Stimulated activated CD4-positive, alpha-beta T cell treated with anti-CD3 and anti-CD28 coated beads, Interleukin-2, amount 100 ng/mL, for 48 hours (primary cell): Measurements from ENCODE around the gene LCN12.

Experiments
- DNase-seq, 2 donors: peaks; one replicate each; pipeline ENCODE4 v3.0.0-alpha.2; 2020

LCN12 gene

DNA sequence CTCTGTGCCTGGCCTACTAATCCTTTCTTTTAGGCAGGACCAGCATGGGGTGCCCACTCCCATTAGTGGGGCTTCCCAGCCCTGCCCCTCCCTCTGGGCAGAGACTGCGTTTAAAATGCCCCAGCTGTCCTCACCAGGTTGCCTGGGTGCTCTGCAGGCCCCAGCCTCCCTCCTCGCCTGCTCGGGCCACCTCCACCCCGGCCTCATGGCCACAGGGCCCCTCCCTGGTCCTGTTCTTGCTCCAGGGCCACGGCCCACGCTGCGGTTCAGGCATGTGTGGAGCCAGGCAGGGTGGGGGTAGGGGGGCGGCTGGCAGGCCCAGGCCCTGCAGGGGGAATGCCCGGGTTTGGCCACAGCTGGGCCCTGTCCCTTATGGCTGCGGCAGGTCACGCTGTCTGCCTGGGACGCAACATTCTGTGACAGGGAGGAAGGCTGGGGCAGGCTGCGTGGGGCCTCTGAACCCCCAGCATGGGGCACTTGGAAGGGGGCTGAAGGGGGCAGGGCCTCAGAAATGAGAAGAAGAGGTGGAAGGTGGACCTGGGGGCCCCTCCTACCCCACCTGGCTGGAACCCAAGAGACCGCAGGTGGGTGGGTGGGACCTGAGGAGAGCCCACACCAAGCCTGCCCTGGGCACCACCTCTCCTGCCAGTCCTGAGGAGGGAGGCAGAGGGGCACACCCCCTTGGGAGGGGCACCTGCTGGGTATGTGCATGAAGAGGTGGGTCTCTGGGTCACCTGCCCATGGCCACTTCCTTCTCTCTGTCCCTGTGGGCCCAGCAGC is at the start of gene LCN12:
LCN12 (plus strand) TSS at position 733 of the 780 bp plus-strand sequence. CDS start 55 bp downstream, outside the sequence.
- no peak for DNase-seq

DNA sequence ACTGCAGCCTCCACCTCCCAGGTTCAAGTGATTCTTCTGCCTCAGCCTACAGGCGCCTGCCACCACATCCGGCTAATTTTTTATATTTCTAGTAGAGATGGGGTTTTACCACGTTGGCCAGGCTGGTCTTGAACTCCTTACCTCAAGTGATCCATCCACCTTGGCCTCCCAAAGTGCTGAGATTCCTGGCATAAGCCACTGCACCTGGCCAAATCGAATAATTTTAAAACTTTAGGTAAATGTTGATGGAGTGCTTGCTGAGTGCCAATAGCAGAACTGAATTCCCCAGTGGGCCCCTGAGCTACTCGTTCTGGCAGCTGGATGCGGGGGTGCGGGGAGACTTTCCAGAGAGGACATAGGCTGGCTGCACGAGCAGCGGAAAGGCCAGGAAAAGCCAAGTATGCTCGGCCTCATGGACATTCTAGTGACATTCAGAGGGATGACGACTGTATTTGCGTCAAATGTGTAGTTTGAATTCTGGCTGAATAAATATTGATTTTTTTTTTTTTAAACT is 49.0 kb upstream of the LCN12 start:
- DNase-seq = no peak

GRCh38 chr9:136906266-136906665 is 45.8 kb upstream of the LCN12 start:
- DNase-seq = no peak

DNA sequence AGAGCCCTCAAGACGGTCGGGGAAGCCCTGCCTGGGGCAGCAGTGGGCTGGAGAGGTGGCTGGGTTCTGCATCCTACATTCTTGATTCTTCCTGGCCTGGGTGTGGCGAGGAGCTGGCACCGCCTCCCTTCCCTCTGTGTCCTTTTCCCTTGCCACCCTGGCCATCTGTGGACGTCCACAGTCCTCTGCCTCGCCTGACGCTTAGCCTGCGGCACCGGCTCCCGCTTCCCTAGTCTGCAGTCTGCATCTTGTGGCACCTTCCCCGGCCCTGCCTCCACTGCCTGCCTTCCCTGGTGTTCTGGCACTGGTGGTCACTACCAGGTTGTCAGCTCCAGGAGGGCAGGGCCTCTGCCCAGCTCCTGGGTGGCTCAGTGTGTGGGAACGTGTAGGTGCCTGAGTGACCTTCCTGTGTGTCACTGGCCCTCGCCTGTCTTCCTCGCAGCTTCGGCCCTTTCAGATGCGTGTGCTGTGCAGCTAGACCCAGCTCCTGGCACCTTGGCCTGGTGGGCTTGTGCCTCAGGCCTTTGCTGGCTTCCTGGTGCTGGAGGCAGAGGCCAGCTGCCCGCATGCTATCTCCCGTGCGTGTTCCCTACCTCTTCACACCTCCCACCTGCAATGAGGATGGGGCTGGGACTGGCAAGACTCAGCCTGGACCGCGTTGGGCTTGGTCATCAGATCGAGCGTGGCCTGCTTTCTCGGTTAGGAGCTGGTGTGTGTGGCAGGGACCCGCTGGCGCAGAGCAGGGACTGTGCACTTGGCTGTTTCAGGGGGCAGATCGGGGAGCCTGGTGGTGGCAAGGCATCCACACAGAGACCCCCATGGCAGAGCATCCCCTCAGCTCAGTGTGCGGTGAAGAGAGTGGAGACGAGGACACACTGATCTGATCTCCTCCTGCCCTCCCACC is 44.8 kb upstream of the LCN12 start:
- no peak for DNase-seq

- DNase-seq = no peak
These were observed 41.7 kb upstream of the LCN12 start for GRCh38 chr9:136910197-136910900.

DNA sequence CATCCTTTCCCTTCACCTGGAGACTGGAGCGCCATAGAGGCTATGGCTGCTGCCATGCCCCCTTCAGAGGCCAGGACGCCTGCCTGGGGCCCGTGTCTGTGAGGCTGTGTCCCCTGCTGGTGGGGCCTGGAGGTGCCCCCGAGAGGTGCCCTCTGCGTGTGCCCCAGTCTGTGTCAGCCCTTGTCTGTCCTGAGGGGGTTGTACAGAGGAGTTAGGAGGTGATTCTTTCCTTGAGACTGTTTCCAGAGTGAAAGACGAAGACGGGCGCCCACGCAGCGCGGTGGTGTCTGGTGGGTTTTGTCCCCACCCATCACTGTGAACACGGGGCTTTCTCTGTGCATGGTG is 41.2 kb upstream of the LCN12 start:
- no peak for DNase-seq

DNA sequence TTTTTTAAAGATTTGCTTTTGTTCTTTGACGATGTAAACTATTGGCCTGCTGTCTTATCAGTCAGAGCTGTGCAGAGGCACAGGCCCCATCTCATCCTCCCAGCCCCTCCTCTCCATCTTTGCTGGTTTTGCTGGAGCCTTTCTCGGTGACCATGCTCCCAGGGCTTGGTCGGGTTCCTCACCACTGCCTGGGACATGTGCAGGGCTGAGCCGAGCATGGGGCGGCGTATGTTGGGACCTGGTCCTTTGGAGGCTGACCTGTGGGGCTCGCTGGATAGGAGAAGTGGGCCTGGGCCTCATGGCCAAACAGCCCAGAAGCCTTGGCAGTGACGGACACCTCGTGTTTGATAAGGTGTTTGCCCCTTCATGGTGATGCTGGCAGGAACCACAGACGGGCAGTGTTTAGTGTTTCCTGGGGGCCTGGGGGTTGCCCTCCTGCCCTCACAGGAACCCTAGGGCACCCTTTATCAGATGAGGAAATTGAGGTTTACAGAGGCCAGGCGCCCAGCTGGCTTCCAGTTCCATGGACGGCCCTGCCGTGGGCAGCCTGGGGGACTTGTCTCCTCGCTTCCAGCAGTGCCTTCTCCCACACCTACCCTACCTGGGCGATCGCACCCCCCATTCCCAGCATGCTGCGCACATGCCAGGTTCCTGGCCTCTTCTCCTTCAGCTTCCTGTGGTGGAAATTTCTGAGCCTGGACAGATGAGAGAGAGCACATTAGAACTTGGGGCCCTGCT is 38.2 kb upstream of the LCN12 start:
- no peak for DNase-seq

- DNase-seq = no peak
These were observed 36.3 kb upstream of the LCN12 start for GRCh38 chr9:136915632-136916329.

DNA sequence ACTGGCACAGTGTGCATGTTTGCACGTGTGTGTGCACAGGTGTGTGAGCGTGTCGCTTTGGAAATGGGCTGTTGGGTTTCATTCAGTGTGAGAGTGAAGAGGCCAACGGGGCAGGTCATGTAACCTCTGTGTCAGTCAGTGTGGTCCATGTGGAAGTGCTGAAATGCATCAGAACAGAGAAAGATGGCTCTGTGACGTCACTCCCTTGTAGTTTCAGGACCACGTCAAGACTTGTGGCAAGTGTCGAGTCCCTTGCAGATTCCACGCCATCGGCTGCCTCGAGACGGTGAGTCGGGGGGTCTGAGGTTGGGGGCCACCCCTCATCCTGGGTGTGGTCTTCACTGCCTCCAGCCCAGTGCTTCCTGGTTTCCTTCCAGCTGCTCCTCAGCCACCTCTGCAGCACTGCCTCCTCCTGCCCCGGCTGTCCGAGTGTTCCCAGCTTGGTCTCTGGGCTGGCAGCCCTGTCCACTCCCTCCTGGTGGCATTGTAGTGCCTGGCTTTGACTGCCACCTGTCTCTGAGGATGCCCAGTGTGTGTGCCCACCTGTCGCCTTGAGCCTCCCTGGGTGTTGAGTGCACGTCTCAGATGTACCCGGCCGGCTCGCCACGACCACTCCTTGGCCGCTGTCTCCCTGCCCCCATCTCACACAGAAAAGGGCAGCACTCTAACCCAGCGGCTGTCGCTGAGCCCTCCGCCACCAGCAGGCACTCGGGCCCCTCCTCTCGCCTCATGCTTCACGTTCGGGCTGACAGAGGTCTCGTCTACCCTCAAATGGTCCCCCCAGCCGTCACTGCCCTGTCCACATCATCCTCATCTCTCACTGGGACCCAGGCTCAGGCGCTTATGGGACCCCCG is 35.5 kb upstream of the LCN12 start:
- no peak for DNase-seq

- no peak for DNase-seq
These were observed 34.2 kb upstream of the LCN12 start for GRCh38 chr9:136917902-136918301.

DNA sequence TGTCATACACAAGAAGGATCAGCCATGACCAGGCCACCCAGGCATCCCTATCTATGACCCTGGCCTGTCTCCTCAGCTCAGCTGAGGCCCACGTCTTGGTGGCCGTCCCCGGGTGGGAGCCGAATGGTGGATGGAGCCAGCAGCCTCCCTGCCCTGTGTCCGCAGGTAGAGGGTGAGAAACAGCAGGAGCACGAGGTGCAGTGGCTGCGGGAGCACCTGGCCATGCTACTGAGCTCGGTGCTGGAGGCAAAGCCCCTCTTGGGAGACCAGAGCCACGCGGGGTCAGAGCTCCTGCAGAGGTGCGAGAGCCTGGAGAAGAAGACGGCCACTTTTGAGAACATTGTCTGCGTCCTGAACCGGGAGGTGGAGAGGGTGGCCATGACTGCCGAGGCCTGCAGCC is 32.0 kb upstream of the LCN12 start:
- DNase-seq = no peak

DNA sequence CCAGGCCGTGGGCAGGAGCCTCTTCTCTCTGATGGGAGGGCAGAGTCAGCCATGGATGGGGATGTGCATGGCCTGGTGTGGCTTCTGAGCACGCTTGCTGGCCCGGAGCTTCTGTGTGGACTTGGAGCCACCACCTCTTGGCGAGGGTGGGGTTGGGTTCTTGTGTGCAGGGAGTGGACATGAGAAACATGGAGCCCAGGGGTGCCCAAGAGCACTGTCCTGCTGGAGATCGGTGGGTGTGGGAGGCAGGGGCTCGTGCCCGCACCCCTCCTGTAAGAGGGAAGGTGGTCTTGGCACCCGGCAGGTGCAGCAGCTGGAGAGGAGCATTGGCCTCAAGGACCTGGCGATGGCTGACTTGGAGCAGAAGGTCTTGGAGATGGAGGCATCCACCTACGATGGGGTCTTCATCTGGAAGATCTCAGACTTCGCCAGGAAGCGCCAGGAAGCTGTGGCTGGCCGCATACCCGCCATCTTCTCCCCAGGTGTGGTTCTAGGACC is 31.3 kb upstream of the LCN12 start:
- no peak for DNase-seq

DNA sequence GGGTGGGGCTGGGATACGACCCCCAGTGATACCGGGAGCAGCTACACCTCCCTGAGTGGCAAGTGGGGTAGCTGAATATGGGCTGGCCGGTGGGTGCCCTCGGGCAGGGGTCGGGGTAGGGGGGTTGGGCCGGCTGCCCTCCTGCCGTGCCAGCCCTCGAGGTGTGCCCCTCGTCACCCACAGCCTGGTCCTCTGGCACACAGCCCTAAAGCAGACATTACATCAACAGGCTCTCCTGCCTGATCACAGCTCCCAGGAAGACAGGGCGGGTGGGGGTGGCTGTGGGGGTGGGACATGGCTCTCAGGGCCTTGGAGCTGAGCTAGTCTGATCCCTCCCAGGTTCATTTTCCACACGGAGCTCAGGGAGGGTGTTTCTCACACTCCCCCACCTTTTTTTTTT is 30.8 kb upstream of the LCN12 start:
- DNase-seq = no peak

GRCh38 chr9:136921718-136922117 is 30.4 kb upstream of the LCN12 start:
- DNase-seq = no peak

GRCh38 chr9:136922540-136922939 is 29.5 kb upstream of the LCN12 start:
- DNase-seq = no peak

GRCh38 chr9:136923881-136924280 is 28.2 kb upstream of the LCN12 start:
- no peak for DNase-seq

DNA sequence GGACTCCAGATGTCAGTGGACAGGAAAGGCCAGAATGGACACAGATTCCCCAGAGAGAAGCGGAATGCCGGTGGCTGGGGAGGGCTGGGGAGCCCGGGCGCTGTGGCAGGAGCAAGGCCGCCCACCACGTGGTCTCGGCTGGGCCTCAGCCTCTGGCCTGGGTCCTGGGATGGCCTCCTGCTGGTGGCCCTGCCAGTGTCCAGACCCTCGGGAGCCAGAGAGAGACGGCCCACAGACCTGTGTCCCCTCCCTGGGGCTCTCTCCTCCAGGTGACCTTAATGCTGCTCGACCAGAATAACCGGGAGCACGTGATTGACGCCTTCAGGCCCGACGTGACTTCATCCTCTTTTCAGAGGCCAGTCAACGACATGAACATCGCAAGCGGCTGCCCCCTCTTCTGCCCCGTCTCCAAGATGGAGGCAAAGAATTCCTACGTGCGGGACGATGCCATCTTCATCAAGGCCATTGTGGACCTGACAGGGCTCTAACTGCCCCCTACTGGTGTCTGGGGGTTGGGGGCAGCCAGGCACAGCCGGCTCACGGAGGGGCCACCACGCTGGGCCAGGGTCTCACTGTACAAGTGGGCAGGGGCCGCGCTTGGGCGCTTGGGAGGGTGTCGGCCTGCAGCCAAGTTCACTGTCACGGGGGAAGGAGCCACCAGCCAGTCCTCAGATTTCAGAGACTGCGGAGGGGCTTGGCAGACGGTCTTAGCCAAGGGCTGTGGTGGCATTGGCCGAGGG is 26.5 kb upstream of the LCN12 start:
- DNase-seq = no peak

DNA sequence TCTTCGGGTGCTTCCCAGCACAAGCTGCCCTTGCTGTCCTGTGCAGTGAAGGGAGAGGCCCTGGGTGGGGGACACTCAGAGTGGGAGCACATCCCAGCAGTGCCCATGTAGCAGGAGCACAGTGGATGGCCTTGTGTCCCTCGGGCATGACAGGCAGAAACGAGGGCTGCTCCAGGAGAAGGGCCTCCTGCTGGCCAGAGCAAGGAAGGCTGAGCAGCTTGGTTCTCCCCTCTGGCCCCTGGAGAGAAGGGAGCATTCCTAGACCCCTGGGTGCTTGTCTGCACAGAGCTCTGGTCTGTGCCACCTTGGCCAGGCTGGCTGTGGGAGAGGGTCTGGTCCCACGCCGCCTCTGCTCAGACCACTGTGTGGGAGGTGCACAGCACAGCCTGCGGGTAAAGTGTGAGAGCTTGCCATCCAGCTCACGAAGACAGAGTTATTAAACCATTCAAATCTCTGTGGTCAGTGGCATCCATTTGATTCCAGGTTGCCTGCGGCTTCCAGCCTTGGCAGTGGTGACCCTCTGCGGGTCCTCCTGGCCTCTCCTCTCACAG is 25.8 kb upstream of the LCN12 start:
- no peak for DNase-seq

DNA sequence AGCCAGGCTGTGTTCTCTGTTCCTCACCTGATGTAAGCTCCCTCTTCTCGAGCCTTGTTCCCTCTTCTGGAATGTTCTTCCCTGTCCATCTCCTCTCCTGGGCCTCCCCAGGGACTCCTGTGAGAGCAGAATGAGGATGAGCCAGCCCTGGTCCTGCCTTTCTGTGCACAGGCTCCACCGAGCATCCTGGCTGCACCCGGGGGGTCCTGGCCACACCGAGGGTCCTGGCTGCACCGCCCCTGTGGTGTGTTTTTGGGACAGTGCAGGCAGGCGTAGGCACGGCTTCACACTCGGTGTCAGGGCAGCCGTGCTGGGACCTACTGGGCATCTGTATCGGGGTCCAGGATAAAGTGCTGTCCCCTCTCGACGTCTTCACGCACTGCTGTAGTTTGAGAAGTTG is 25.3 kb upstream of the LCN12 start:
- DNase-seq = no peak
